ENCODE measurements around the gene SLC35B3. TPM values are rescaled to one million over a fixed set of nuclear protein-coding genes. Genes with fewer than 3 reads are reported as not detected.

SLC35B3 gene
- total and polyA plus RNA-seq, 10 of the 15 experiments (the other 5 are each of a cell fraction or from before 2014, with no cell fraction given): 10.5 to 28.1 (median 12.4) TPM

DNA sequence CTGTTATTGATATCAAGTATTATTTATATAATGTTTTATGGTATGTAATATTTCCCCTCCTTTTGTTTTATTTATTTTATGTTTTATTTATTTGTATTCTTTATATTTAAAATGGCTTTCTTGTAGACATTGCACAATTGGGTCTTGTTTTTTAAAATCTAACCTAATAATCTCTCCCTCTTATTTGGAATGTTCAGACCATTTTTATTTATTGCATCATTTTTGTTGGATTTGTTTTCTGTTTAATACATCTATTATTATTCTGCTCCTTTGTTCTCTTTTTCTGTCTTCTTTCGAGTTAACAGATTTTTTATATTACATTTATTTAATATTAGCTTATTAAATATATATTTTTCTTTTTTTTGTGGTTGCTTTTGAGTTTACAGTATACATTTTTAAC is 43.1 kb upstream of the SLC35B3 start (continued):
- TF ChIP-seq, protein P1, sequence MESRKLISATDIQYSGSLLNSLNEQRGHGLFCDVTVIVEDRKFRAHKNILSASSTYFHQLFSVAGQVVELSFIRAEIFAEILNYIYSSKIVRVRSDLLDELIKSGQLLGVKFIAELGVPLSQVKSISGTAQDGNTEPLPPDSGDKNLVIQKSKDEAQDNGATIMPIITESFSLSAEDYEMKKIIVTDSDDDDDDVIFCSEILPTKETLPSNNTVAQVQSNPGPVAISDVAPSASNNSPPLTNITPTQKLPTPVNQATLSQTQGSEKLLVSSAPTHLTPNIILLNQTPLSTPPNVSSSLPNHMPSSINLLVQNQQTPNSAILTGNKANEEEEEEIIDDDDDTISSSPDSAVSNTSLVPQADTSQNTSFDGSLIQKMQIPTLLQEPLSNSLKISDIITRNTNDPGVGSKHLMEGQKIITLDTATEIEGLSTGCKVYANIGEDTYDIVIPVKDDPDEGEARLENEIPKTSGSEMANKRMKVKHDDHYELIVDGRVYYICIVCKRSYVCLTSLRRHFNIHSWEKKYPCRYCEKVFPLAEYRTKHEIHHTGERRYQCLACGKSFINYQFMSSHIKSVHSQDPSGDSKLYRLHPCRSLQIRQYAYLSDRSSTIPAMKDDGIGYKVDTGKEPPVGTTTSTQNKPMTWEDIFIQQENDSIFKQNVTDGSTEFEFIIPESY (IDR thresholded peaks at IDR 0.05): no peak
- no peak for TF ChIP-seq PAX5 (IDR thresholded peaks at IDR 0.05; ENCODE audit: borderline replicate concordance, low read depth, low read length)
- TF ChIP-seq ATF3 (IDR thresholded peaks at IDR 0.05; ENCODE audit: borderline replicate concordance, extremely low read depth, low read depth, low read length): no peak
- no peak for TF ChIP-seq RUNX3 (IDR thresholded peaks at IDR 0.05; ENCODE audit: low read length)

GRCh38 chr6:8476656-8477055 is 41.3 kb upstream of the SLC35B3 start:
- POLR2A ChIA-PET: no interaction called here
- in situ Hi-C loops (cut with MboI): no loop called here
- no peak for FAIRE-seq
- TF ChIP-seq TARDBP (IDR thresholded peaks at IDR 0.05; ENCODE audit: borderline replicate concordance) (no peak), FOXK2 (IDR thresholded peaks at IDR 0.05) (no peak), TCF12 (IDR thresholded peaks at IDR 0.05; ENCODE audit: low read depth, low read length) (no peak), RCOR1 (conservative IDR thresholded peaks at IDR 0.05; ENCODE audit: low read depth, low read length) (no peak), ZNF217 (IDR thresholded peaks at IDR 0.05) (no peak), NKRF (conservative IDR thresholded peaks at IDR 0.05) (no peak), CBX5 (IDR thresholded peaks at IDR 0.05; ENCODE audit: low read depth) (no peak), PML (IDR thresholded peaks at IDR 0.05; ENCODE audit: low read length) (no peak), SP1 (IDR thresholded peaks at IDR 0.05; ENCODE audit: low read depth, low read length) (no peak), PAX8 (IDR thresholded peaks at IDR 0.05) (no peak), MYC (IDR thresholded peaks at IDR 0.05; ENCODE audit: insufficient read depth, insufficient read length, insufficient replicate concordance, low read length, severe bottlenecking) (no peak), ZNF274 (IDR thresholded peaks at IDR 0.05; ENCODE audit: insufficient read depth, insufficient read length) (no peak), ZNF24 (IDR thresholded peaks at IDR 0.05) (no peak), BCL11A (IDR thresholded peaks at IDR 0.05; ENCODE audit: low read depth, low read length) (no peak), TCF3 (IDR thresholded peaks at IDR 0.05; ENCODE audit: borderline replicate concordance, insufficient read depth, low read depth, low read length) (no peak)
- TF ChIP-seq, protein P2, sequence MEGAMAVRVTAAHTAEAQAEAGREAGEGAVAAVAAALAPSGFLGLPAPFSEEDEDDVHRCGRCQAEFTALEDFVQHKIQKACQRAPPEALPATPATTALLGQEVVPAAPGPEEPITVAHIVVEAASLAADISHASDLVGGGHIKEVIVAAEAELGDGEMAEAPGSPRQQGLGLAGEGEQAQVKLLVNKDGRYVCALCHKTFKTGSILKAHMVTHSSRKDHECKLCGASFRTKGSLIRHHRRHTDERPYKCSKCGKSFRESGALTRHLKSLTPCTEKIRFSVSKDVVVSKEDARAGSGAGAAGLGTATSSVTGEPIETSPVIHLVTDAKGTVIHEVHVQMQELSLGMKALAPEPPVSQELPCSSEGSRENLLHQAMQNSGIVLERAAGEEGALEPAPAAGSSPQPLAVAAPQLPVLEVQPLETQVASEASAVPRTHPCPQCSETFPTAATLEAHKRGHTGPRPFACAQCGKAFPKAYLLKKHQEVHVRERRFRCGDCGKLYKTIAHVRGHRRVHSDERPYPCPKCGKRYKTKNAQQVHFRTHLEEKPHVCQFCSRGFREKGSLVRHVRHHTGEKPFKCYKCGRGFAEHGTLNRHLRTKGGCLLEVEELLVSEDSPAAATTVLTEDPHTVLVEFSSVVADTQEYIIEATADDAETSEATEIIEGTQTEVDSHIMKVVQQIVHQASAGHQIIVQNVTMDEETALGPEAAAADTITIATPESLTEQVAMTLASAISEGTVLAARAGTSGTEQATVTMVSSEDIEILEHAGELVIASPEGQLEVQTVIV (IDR thresholded peaks at IDR 0.05; ENCODE audit: borderline replicate concordance, partially characterized antibody): no peak

More at GRCh38 chr6:8476656-8477055, 41.3 kb upstream of the SLC35B3 start:
- DNase-seq (ENCODE audit: low read depth, low spot score) (no peak), ATAC-seq (no peak)
- ChIA-PET CTCF (no interaction called here), SMC1A (ENCODE audit: uncharacterized antibody, unreplicated experiment) (no interaction called here), RAD21 (ENCODE audit: unreplicated experiment) (no interaction called here)
- Histone ChIP-seq H3K27ac (ENCODE audit: control insufficient read depth, insufficient read depth) (no peak overlapping the region), H3K9me3 (replicated peaks; ENCODE audit: control insufficient read depth, insufficient read depth, low read length) (no peaks in the 10 kb centered on the region), H3K4me2 (ENCODE audit: control insufficient read depth, insufficient read depth) (no peak overlapping the region), H3K36me3 (ENCODE audit: control insufficient read depth in 2 of 2, insufficient read depth in 2 of 2, low read length in 1 of 2) (no peaks in the 10 kb centered on the region), H3K9ac (ENCODE audit: control insufficient read depth, insufficient read depth, low read length) (no peak overlapping the region), H3K4me1 (ENCODE audit: control insufficient read depth, insufficient read depth, low read length) (no peaks in the 10 kb centered on the region), H3K4me3 (no peak overlapping the region), H3K27me3 (replicated peaks in 1 of 2; ENCODE audit: control insufficient read depth in 2 of 2, insufficient read depth in 2 of 2, low read length in 1 of 2) (no peaks in the 10 kb centered on the region), H3K79me2 (ENCODE audit: control insufficient read depth, insufficient read depth, low read length) (no peaks in the 10 kb centered on the region), H2AFZ (ENCODE audit: control insufficient read depth, low read depth, low read length) (no peak overlapping the region), H4K20me1 (ENCODE audit: control insufficient read depth, insufficient read depth) (no peaks in the 10 kb centered on the region)
- intact Hi-C loops (cut with micrococcal nuclease; ENCODE audit: unreplicated experiment): no loop called here
- WGBS (ENCODE audit: insufficient coverage, insufficient replicate concordance, low lambda C conversion rate, missing lambda C conversion rate): 8% methylated on average over 1 of the region's 1 CpG
- no TSS peak for BruUV-seq (replicated peaks)

All from GM12878 (cell line).